BE2C (cell line): ENCODE measurements around the gene SLC45A2.

Experiments
- DNase-seq: peaks from one replicate; pipeline ENCODE4 v3.0.0-alpha.2; 2020
- H3K27me3 ChIP-seq: fragments of 250-450 bp; sonication (Bioruptor Pico); 2 replicates; pipeline ENCODE4 v1.5.1; 2020; ENCODE audit warnings: mild to moderate bottlenecking
- H3K36me3 ChIP-seq: fragments of 250-450 bp; sonication (Bioruptor Pico); 2 replicates; pipeline ENCODE4 v1.5.1; 2020; ENCODE audit warnings: mild to moderate bottlenecking
- H3K4me1 ChIP-seq: fragments of 250-450 bp; sonication (Bioruptor Pico); 2 replicates; pipeline ENCODE4 v1.5.1; 2020
- H3K4me3 ChIP-seq: 2 replicates; pipeline ENCODE4 v1.5.1; 2011; ENCODE audit warnings: low read depth, low read length
- H3K9me3 ChIP-seq: fragments of 250-450 bp; sonication (Bioruptor Pico); 2 replicates; pipeline ENCODE4 v1.5.1; 2020
- CTCF ChIP-seq: IDR thresholded peaks from 2 replicates; pipeline ENCODE4 v1.5.1; 2012; ENCODE audit warnings: mild to moderate bottlenecking, low read depth, low read length

Gene SLC45A2

DNA sequence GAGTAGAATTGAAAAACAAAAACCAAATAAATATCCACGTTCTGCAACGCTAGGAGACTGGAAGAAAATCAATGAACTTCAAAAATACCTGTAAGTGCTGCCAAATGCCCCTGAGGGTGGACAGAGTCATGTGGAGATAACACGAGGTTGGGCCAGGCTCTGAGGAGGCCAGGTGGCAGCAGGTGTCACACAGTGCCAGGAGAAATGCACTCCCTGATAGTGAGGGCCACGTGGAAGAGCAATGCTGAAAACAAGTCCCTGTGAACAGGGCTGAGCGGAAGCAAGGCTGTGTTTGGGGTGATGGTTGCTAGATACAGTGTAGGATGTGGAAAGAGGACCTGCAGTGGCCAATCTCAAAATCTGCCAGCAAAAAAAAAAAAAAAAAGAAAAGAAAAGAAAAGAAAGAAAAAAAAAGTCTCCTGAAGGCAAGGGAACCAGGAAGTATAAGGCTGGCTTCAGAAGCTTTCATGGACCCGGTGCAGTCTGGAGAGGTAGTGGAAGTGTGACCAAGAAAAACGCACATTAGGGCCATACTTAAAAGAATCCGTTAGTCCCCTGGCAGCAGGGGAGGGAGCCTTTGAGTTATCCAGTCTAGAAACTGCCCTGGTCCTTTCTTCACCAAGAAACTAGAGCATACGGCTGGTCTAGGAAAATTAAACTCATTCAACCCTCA lies 41.7 kb upstream of the SLC45A2 start:
- no peak overlapping the region for H3K4me3 ChIP-seq
- H3K4me1 ChIP-seq = no peaks in the 10 kb centered on the region; the same call in 1 of the 2 replicates
- H3K27me3 ChIP-seq = no peaks in the 10 kb centered on the region
- no peaks in the 10 kb centered on the region for H3K36me3 ChIP-seq
- TF ChIP-seq CTCF = no peak
- H3K9me3 ChIP-seq = no peaks in the 10 kb centered on the region
- no peak for DNase-seq

DNA sequence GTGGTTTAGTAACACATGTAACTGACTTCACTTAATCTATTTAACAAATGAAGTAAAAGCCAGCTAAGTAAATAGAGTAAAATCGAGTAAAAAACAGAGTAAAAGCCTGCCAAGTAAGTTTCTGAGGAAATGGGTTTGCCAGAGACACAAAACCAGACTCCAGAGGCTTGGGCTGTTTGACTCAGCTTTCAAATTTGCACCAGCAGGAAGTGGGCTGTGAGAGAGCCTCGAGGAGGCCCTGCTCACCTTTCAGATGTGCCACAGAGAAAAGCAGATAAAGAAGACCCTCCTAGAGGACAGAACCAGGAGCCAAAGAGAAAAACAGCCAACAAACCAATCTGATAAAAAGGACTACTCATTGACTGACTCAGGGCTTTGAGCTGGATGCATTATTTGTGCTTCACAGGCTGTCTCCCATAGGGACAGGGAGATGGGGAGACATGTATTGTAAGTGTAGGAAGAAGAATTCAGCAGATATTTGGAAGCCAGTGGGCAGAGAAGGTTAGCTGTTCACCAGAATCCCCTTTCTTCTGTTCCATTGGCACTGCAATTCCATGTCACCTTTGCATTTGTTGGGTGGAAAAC lies 37.7 kb upstream of the SLC45A2 start:
- Histone ChIP-seq H3K9me3 (no peaks in the 10 kb centered on the region), H3K4me1 (no peaks in the 10 kb centered on the region; the same call in 1 of the 2 replicates), H3K27me3 (no peaks in the 10 kb centered on the region), H3K36me3 (no peaks in the 10 kb centered on the region), H3K4me3 (no peak overlapping the region)
- TF ChIP-seq CTCF = no peak
- DNase-seq = no peak

- H3K36me3 ChIP-seq = no peaks in the 10 kb centered on the region
- no peak for TF ChIP-seq CTCF
- no peaks in the 10 kb centered on the region for H3K9me3 ChIP-seq
- H3K4me1 ChIP-seq = no peaks in the 10 kb centered on the region; the same call in 1 of the 2 replicates
- H3K4me3 ChIP-seq = no peak overlapping the region
- no peak for DNase-seq
- H3K27me3 ChIP-seq = no peaks in the 10 kb centered on the region
Observed at GRCh38 chr5:34021334-34021733, 36.8 kb upstream of the SLC45A2 start.

- Histone ChIP-seq H3K27me3 (no peaks in the 10 kb centered on the region), H3K9me3 (no peaks in the 10 kb centered on the region), H3K4me1 (no peaks in the 10 kb centered on the region; the same call in 1 of the 2 replicates), H3K4me3 (no peak overlapping the region), H3K36me3 (no peaks in the 10 kb centered on the region)
- no peak for TF ChIP-seq CTCF
- no peak for DNase-seq
Observed at GRCh38 chr5:34020726-34021125, 36.2 kb upstream of the SLC45A2 start.

GRCh38 chr5:34017254-34017653 lies 32.8 kb upstream of the SLC45A2 start:
- no peak overlapping the region for H3K4me3 ChIP-seq
- no peak for DNase-seq

More at GRCh38 chr5:34017254-34017653, 32.8 kb upstream of the SLC45A2 start:
- Histone ChIP-seq H3K4me1 (no peaks in the 10 kb centered on the region; the same call in 1 of the 2 replicates), H3K9me3 (no peaks in the 10 kb centered on the region), H3K36me3 (no peaks in the 10 kb centered on the region), H3K27me3 (no peaks in the 10 kb centered on the region; the same call in 1 of the 2 replicates)
- TF ChIP-seq CTCF = no peak
